HEK293T (cell line): ENCODE data around the gene NXPH2.

Experiments
- CTBP1 ChIP-seq: fragments of 450-650 bp; IDR thresholded peaks from 2 replicates; pipeline ENCODE4 v1.6.1; 2016; ENCODE audit warnings: borderline replicate concordance
- FOXA1 ChIP-seq: fragments of 450-650 bp; IDR thresholded peaks from 2 replicates; pipeline ENCODE4 v1.6.1; 2016; ENCODE audit warnings: mild to moderate bottlenecking
- FOXK2 ChIP-seq: fragments of 450-650 bp; IDR thresholded peaks from 2 replicates; pipeline ENCODE4 v1.6.1; 2016; ENCODE audit warnings: mild to moderate bottlenecking
- FOXM1 ChIP-seq: fragments of 450-650 bp; IDR thresholded peaks from 2 replicates; pipeline ENCODE4 v1.6.1; 2017; ENCODE audit warnings: mild to moderate bottlenecking, borderline replicate concordance
- L3MBTL2 ChIP-seq: fragments of 450-650 bp; conservative IDR thresholded peaks from 2 replicates; pipeline ENCODE4 v1.6.1; 2016; ENCODE audit warnings: mild to moderate bottlenecking
- LEF1 ChIP-seq: fragments of 450-650 bp; IDR thresholded peaks from 2 replicates; pipeline ENCODE4 v1.6.1; 2017; ENCODE audit warnings: mild to moderate bottlenecking, borderline replicate concordance
- NFRKB ChIP-seq: fragments of 450-650 bp; IDR thresholded peaks from 2 replicates; pipeline ENCODE4 v1.6.1; 2016; ENCODE audit warnings: mild to moderate bottlenecking, moderate library complexity
- PKNOX1 ChIP-seq: fragments of 450-650 bp; IDR thresholded peaks from 2 replicates; pipeline ENCODE4 v1.6.1; 2016
- SP1 ChIP-seq: fragments of 450-650 bp; IDR thresholded peaks from 2 replicates; pipeline ENCODE4 v1.6.1; 2017
- SUZ12 ChIP-seq: fragments of 450-650 bp; IDR thresholded peaks from 2 replicates; pipeline ENCODE4 v1.6.1; 2016; ENCODE audit warnings: mild to moderate bottlenecking
- TARDBP ChIP-seq: fragments of 450-650 bp; IDR thresholded peaks from 2 replicates; pipeline ENCODE4 v1.6.1; 2016
- ZNF384 ChIP-seq: fragments of 450-650 bp; IDR thresholded peaks from 2 replicates; pipeline ENCODE4 v1.6.1; 2016

GRCh38 chr2:138771534-138771933 lies 8.7 kb downstream of the NXPH2 start:
- TF ChIP-seq NFRKB (no peak), ZNF384 (no peak), FOXA1 (no peak), FOXM1 (no peak), SP1 (no peak), L3MBTL2 (no peak), TARDBP (no peak), FOXK2 (no peak), SUZ12 (no peak), PKNOX1 (no peak), LEF1 (no peak), CTBP1 (no peak)
